H1 (cell line): ENCODE data around the gene PRKAR2B. TPM values are rescaled to one million over a fixed set of nuclear protein-coding genes. Genes with fewer than 3 reads are reported as not detected.

ENCODE experiments used
- CREB1 ChIP-seq: IDR thresholded peaks from 2 replicates; pipeline ENCODE4 v1.6.1; 2012; ENCODE audit warnings: inconsistent platforms
- HDAC2 ChIP-seq, 2 experiments: fragments of 300-600 bp in 1 of 2; sonication (generic) in 1 of 2; IDR thresholded peaks; 2 replicates each; pipeline ENCODE4 v1.6.1; 2011 to 2012; ENCODE audit warnings: low read depth in 2 of 2, low read length in 2 of 2, mild to moderate bottlenecking in 2 of 2, moderate library complexity in 2 of 2, borderline replicate concordance in 1 of 2, inconsistent platforms in 1 of 2
- JUND ChIP-seq: IDR thresholded peaks from 2 replicates; pipeline ENCODE4 v1.6.1; 2011; ENCODE audit warnings: mild to moderate bottlenecking, improper control_type of control experiment, low read length
- RBBP5 ChIP-seq: IDR thresholded peaks from 2 replicates; pipeline ENCODE4 v1.7.1; 2012; ENCODE audit warnings: low read depth, mild to moderate bottlenecking, inconsistent platforms, low read length, moderate library complexity, borderline replicate concordance
- SIX5 ChIP-seq: IDR thresholded peaks from 2 replicates; pipeline ENCODE4 v1.6.1; 2011; ENCODE audit warnings: mild to moderate bottlenecking, low read depth, low read length
- SP1 ChIP-seq: IDR thresholded peaks from 2 replicates; pipeline ENCODE4 v1.6.1; 2011; ENCODE audit warnings: low read depth, low read length
- SRF ChIP-seq: IDR thresholded peaks from 2 replicates; pipeline ENCODE4 v1.6.1; 2011; ENCODE audit warnings: mild to moderate bottlenecking, low read depth, low read length, moderate library complexity
- TAF1 ChIP-seq: IDR thresholded peaks from 2 replicates; pipeline ENCODE4 v1.6.1; 2011; ENCODE audit warnings: mild to moderate bottlenecking, low read depth, low read length
- TEAD4 ChIP-seq: IDR thresholded peaks from 2 replicates; pipeline ENCODE4 v1.6.1; 2012; ENCODE audit warnings: low read depth, low read length, inconsistent platforms, mixed read lengths
- polyA plus RNA-seq, 7 experiments: library from polyadenylated mRNA; depleted of rRNA in 3 of 7; stranded (reverse) in 5 of 7; unstranded in 2 of 7; fragments of >200 nt in 5 of 7; fragments of 200-250 nt in 2 of 7; gene quantifications; 1 replicate in 5 of 7; 2 replicates in 1 of 7; 4 replicates in 1 of 7; pipeline versions ENCODE4 v1.2.1 to v1.2.3, GENCODE V29; 2011 to 2013; ENCODE audit warnings: missing spikeins in 2 of 7, mixed read lengths in 2 of 7
- total RNA-seq: library from RNA; stranded (reverse); fragmentation: NEBNext Ultra II Directional; extraction: Animal tissue kit (Norgen Biotek cat#: 25700); gene quantifications from 2 replicates; pipeline ENCODE4 v1.2.1, GENCODE V29; 2021
- TF ChIP-seq, protein P1 (sequence below): fragments of 300-600 bp; sonication (generic); IDR thresholded peaks from 2 replicates; pipeline ENCODE4 v1.7.1; 2012; ENCODE audit warnings: low read length, moderate library complexity, mild to moderate bottlenecking, inconsistent platforms; ENCODE audit not compliant: insufficient replicate concordance

PRKAR2B gene
- total and polyA plus RNA-seq, 2 of the 8 experiments (the other 6 are each of a cell fraction or from before 2014, with no cell fraction given), result 10.4 to 37.0 TPM

- TF ChIP-seq, protein P1, sequence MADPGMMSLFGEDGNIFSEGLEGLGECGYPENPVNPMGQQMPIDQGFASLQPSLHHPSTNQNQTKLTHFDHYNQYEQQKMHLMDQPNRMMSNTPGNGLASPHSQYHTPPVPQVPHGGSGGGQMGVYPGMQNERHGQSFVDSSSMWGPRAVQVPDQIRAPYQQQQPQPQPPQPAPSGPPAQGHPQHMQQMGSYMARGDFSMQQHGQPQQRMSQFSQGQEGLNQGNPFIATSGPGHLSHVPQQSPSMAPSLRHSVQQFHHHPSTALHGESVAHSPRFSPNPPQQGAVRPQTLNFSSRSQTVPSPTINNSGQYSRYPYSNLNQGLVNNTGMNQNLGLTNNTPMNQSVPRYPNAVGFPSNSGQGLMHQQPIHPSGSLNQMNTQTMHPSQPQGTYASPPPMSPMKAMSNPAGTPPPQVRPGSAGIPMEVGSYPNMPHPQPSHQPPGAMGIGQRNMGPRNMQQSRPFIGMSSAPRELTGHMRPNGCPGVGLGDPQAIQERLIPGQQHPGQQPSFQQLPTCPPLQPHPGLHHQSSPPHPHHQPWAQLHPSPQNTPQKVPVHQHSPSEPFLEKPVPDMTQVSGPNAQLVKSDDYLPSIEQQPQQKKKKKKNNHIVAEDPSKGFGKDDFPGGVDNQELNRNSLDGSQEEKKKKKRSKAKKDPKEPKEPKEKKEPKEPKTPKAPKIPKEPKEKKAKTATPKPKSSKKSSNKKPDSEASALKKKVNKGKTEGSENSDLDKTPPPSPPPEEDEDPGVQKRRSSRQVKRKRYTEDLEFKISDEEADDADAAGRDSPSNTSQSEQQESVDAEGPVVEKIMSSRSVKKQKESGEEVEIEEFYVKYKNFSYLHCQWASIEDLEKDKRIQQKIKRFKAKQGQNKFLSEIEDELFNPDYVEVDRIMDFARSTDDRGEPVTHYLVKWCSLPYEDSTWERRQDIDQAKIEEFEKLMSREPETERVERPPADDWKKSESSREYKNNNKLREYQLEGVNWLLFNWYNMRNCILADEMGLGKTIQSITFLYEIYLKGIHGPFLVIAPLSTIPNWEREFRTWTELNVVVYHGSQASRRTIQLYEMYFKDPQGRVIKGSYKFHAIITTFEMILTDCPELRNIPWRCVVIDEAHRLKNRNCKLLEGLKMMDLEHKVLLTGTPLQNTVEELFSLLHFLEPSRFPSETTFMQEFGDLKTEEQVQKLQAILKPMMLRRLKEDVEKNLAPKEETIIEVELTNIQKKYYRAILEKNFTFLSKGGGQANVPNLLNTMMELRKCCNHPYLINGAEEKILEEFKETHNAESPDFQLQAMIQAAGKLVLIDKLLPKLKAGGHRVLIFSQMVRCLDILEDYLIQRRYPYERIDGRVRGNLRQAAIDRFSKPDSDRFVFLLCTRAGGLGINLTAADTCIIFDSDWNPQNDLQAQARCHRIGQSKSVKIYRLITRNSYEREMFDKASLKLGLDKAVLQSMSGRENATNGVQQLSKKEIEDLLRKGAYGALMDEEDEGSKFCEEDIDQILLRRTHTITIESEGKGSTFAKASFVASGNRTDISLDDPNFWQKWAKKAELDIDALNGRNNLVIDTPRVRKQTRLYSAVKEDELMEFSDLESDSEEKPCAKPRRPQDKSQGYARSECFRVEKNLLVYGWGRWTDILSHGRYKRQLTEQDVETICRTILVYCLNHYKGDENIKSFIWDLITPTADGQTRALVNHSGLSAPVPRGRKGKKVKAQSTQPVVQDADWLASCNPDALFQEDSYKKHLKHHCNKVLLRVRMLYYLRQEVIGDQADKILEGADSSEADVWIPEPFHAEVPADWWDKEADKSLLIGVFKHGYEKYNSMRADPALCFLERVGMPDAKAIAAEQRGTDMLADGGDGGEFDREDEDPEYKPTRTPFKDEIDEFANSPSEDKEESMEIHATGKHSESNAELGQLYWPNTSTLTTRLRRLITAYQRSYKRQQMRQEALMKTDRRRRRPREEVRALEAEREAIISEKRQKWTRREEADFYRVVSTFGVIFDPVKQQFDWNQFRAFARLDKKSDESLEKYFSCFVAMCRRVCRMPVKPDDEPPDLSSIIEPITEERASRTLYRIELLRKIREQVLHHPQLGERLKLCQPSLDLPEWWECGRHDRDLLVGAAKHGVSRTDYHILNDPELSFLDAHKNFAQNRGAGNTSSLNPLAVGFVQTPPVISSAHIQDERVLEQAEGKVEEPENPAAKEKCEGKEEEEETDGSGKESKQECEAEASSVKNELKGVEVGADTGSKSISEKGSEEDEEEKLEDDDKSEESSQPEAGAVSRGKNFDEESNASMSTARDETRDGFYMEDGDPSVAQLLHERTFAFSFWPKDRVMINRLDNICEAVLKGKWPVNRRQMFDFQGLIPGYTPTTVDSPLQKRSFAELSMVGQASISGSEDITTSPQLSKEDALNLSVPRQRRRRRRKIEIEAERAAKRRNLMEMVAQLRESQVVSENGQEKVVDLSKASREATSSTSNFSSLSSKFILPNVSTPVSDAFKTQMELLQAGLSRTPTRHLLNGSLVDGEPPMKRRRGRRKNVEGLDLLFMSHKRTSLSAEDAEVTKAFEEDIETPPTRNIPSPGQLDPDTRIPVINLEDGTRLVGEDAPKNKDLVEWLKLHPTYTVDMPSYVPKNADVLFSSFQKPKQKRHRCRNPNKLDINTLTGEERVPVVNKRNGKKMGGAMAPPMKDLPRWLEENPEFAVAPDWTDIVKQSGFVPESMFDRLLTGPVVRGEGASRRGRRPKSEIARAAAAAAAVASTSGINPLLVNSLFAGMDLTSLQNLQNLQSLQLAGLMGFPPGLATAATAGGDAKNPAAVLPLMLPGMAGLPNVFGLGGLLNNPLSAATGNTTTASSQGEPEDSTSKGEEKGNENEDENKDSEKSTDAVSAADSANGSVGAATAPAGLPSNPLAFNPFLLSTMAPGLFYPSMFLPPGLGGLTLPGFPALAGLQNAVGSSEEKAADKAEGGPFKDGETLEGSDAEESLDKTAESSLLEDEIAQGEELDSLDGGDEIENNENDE, result no peak
- TF ChIP-seq SRF, result no peak
- TF ChIP-seq SP1, result peak; percentile 99
- TF ChIP-seq CREB1, result peak; percentile 74
- peak; percentile 54; the same call in 1 of the 2 replicates for TF ChIP-seq JUND
- peak; percentile 84 for TF ChIP-seq SIX5
- no peak for TF ChIP-seq TEAD4
- peak in 1 of 2 experiments; percentile 88; a peak in 1 of 4 replicates for TF ChIP-seq HDAC2 (IDR thresholded peaks at IDR 0.05; ENCODE audit: borderline replicate concordance in 1 of 2, low read depth in 2 of 2, low read length in 2 of 2)
- TF ChIP-seq TAF1, result peak; percentile 83
- TF ChIP-seq RBBP5, result no peak; the same call in 1 of the 2 replicates
Measured at GRCh38 chr7:107168233-107169119, 124.0 kb downstream of the PRKAR2B start, which contains the start of gene HBP1 (continued).
